IMR-90 (cell line): ENCODE data around the gene ZNF407. TPM values are rescaled to one million over a fixed set of nuclear protein-coding genes. Genes with fewer than 3 reads are reported as not detected.

Source experiments
- ATAC-seq: fragments of 200-7000 bp; cut with Tn5 transposase; 2 replicates; pipeline ENCODE4 v1.9.1; 2020; ENCODE audit warnings: low read depth, mild to moderate bottlenecking, moderate library complexity
- BruUV-seq: library from RNA; stranded (reverse); fragments of 400-500 nt; replicated peaks from 2 replicates; lab custom pipeline; 2021; lab: Mats Ljungman, UMichigan
- CTCF ChIA-PET: fragments of 300-600 bp; formaldehyde crosslinking; extraction: SDS; loops from one replicate; lab custom pipeline; 2021; ENCODE audit warnings: antibody characterized with exemption; lab: Yijun Ruan, JAX
- POLR2A ChIA-PET: fragments of 300-600 bp; sonication (Branson Sonifier 250); formaldehyde crosslinking; loops from one replicate; lab custom pipeline; 2022; ENCODE audit warnings: antibody characterized with exemption; ENCODE audit not compliant: unreplicated experiment; lab: Charles Lee
- DNase-seq: peaks from one replicate; pipeline ENCODE4 v3.0.0; 2013
- H2AFZ ChIP-seq: replicated peaks from 2 replicates; pipeline ENCODE3; 2013; ENCODE audit warnings: low read length, mild to moderate bottlenecking; ENCODE audit not compliant: poor library complexity
- H2AK5ac ChIP-seq: 2 replicates; pipeline ENCODE4 v1.6.1; 2013; ENCODE audit warnings: low read depth, low read length, inconsistent platforms
- H2AK9ac ChIP-seq: replicated peaks from 2 replicates; pipeline ENCODE3; 2013; ENCODE audit warnings: mild to moderate bottlenecking, low read depth, low read length, moderate library complexity; ENCODE audit not compliant: poor library complexity
- H2BK120ac ChIP-seq: 2 replicates; pipeline ENCODE4 v1.6.1; 2013; ENCODE audit warnings: low read depth, low read length, inconsistent platforms
- H2BK15ac ChIP-seq: 3 replicates; pipeline ENCODE4 v1.6.1; 2013; ENCODE audit warnings: low read depth, low read length, inconsistent platforms
- H2BK20ac ChIP-seq: 2 replicates; pipeline ENCODE4 v1.6.1; 2013; ENCODE audit warnings: low read depth, mild to moderate bottlenecking, inconsistent platforms, low read length, moderate library complexity
- H2BK5ac ChIP-seq: 2 replicates; pipeline ENCODE4 v1.6.1; 2013; ENCODE audit warnings: mild to moderate bottlenecking, low read depth, low read length, inconsistent platforms; ENCODE audit not compliant: poor library complexity, severe bottlenecking
- H3K14ac ChIP-seq: replicated peaks from 2 replicates; pipeline ENCODE4 v1.6.1; 2013; ENCODE audit warnings: low read depth, low read length, inconsistent platforms
- H3K18ac ChIP-seq: 2 replicates; pipeline ENCODE4 v1.6.1; 2013; ENCODE audit warnings: low read depth, low read length, control low read depth
- H3K23ac ChIP-seq: 2 replicates; pipeline ENCODE4 v1.6.1; 2013; ENCODE audit warnings: low read depth, low read length, inconsistent platforms
- H3K27ac ChIP-seq: 2 replicates; pipeline ENCODE4 v1.5.1; 2013; ENCODE audit warnings: mild to moderate bottlenecking, control low read depth, low read length; ENCODE audit not compliant: insufficient read depth
- H3K27me3 ChIP-seq: 2 replicates; pipeline ENCODE4 v1.6.1; 2013; ENCODE audit warnings: low read length; ENCODE audit not compliant: control insufficient read depth, insufficient read depth
- H3K36me3 ChIP-seq: 2 replicates; pipeline ENCODE4 v1.6.1; 2013; ENCODE audit warnings: low read length, mixed read lengths; ENCODE audit not compliant: control insufficient read depth, insufficient read depth
- H3K4ac ChIP-seq: 2 replicates; pipeline ENCODE4 v1.6.1; 2013; ENCODE audit warnings: low read depth, low read length, inconsistent platforms
- H3K4me1 ChIP-seq: 2 replicates; pipeline ENCODE4 v1.6.1; 2013; ENCODE audit warnings: low read length, mixed read lengths; ENCODE audit not compliant: control insufficient read depth, insufficient read depth
- H3K4me2 ChIP-seq: 2 replicates; pipeline ENCODE4 v1.6.1; 2013; ENCODE audit warnings: low read depth, mild to moderate bottlenecking, control low read depth, low read length, moderate library complexity
- H3K4me3 ChIP-seq: 2 replicates; pipeline ENCODE4 v1.5.1; 2013; ENCODE audit warnings: low read depth, mild to moderate bottlenecking, control low read depth, low read length, moderate library complexity; ENCODE audit not compliant: insufficient read depth
- H3K56ac ChIP-seq: 2 replicates; pipeline ENCODE4 v1.6.1; 2013; ENCODE audit warnings: low read length, inconsistent platforms; ENCODE audit not compliant: insufficient read depth; ENCODE audit errors: extremely low read depth
- H3K79me1 ChIP-seq, 2 experiments: 2 replicates each; pipeline ENCODE4 v1.6.1; 2013; ENCODE audit warnings: low read length in 2 of 2, inconsistent platforms in 1 of 2, low read depth in 1 of 2
- H3K9ac ChIP-seq: 2 replicates; pipeline ENCODE4 v1.6.1; 2013; ENCODE audit warnings: low read depth, low read length, control low read depth
- H3K9me1 ChIP-seq: 2 replicates; pipeline ENCODE4 v1.6.1; 2013; ENCODE audit warnings: low read length, inconsistent platforms; ENCODE audit not compliant: insufficient read depth
- H3K9me3 ChIP-seq: 2 replicates; pipeline ENCODE4 v1.6.1; 2013; ENCODE audit warnings: low read length; ENCODE audit not compliant: control insufficient read depth, insufficient read depth
- H4K20me1 ChIP-seq: 2 replicates; pipeline ENCODE4 v1.6.1; 2013; ENCODE audit warnings: low read length, inconsistent platforms; ENCODE audit not compliant: insufficient read depth
- H4K5ac ChIP-seq: 2 replicates; pipeline ENCODE4 v1.6.1; 2013; ENCODE audit warnings: mild to moderate bottlenecking, low read depth, low read length, control low read depth
- H4K8ac ChIP-seq, 2 experiments: 2 replicates each; pipeline ENCODE4 v1.6.1; 2013; ENCODE audit warnings: low read depth in 2 of 2, low read length in 2 of 2, control low read depth in 1 of 2, inconsistent platforms in 1 of 2
- H4K91ac ChIP-seq: 2 replicates; pipeline ENCODE4 v1.6.1; 2013; ENCODE audit warnings: low read depth, low read length, inconsistent platforms; ENCODE audit not compliant: insufficient read depth
- BHLHE40 ChIP-seq: fragments of 150-350 bp; IDR thresholded peaks from 2 replicates; pipeline ENCODE4 v1.6.1; 2016; ENCODE audit warnings: mild to moderate bottlenecking, low read depth, low read length
- CEBPB ChIP-seq: IDR thresholded peaks from 2 replicates; pipeline ENCODE4 v1.6.1; 2012; ENCODE audit warnings: low read depth, low read length, improper control_type of control experiment
- CTCF ChIP-seq: conservative IDR thresholded peaks from 2 replicates; pipeline ENCODE4 v1.5.1; 2012; ENCODE audit warnings: mild to moderate bottlenecking, low read depth, low read length, improper control_type of control experiment
- FOS ChIP-seq: fragments of 150-350 bp; IDR thresholded peaks from 2 replicates; pipeline ENCODE4 v1.6.1; 2016; ENCODE audit warnings: low read depth, low read length
- MAFK ChIP-seq: IDR thresholded peaks from 2 replicates; pipeline ENCODE4 v1.6.1; 2012; ENCODE audit warnings: low read depth, low read length, improper control_type of control experiment
- MAZ ChIP-seq: IDR thresholded peaks from 2 replicates; pipeline ENCODE4 v1.6.1; 2012; ENCODE audit warnings: low read depth, mild to moderate bottlenecking, low read length, improper control_type of control experiment, moderate library complexity, borderline replicate concordance
- MXI1 ChIP-seq: IDR thresholded peaks from 2 replicates; pipeline ENCODE4 v1.6.1; 2012; ENCODE audit warnings: low read depth, mild to moderate bottlenecking, low read length, moderate library complexity, borderline replicate concordance
- NFE2L2 ChIP-seq: fragments of 150-350 bp; IDR thresholded peaks from 2 replicates; pipeline ENCODE4 v1.6.1; 2016; ENCODE audit warnings: low read depth, mild to moderate bottlenecking, low read length
- POLR2A ChIP-seq: IDR thresholded peaks from 2 replicates; pipeline ENCODE4 v1.6.1; 2012; ENCODE audit warnings: mild to moderate bottlenecking, low read depth, low read length
- RAD21 ChIP-seq: IDR thresholded peaks from 2 replicates; pipeline ENCODE4 v1.6.1; 2012; ENCODE audit warnings: low read length, improper control_type of control experiment
- RCOR1 ChIP-seq: IDR thresholded peaks from 2 replicates; pipeline ENCODE4 v1.6.1; 2012; ENCODE audit warnings: mild to moderate bottlenecking, low read length, improper control_type of control experiment; ENCODE audit not compliant: insufficient replicate concordance
- RFX5 ChIP-seq: IDR thresholded peaks from 2 replicates; pipeline ENCODE4 v1.8.0; 2012; ENCODE audit warnings: low read depth, mild to moderate bottlenecking, low read length, moderate library complexity
- SMC3 ChIP-seq: fragments of 150-350 bp; IDR thresholded peaks from 2 replicates; pipeline ENCODE4 v1.6.1; 2016; ENCODE audit warnings: low read depth, mild to moderate bottlenecking, antibody characterized with exemption, low read length, moderate library complexity
- WGBS, 2 experiments: methylation state at CpG; one replicate each; pipeline versions ENCODE4 v1.1.5 to v1.1.7; 2013; ENCODE audit warnings: missing lambda C conversion rate in 2 of 2; ENCODE audit not compliant: insufficient read length in 1 of 2; ENCODE audit errors: extremely low coverage in 2 of 2; 5-methylcytosine and 5-hydroxymethylcytosine counted together
- dilution Hi-C: fragments of 300-500 bp; cut with HindIII; formaldehyde crosslinking; loops from one replicate; pipeline ENCODE4 v1.14.3; 2018; ENCODE audit warnings: low sequenced_read_pairs; ENCODE audit not compliant: unreplicated experiment
- in situ Hi-C: fragments of 300-500 bp; cut with MboI; formaldehyde crosslinking; loops from 3 replicates; pipeline ENCODE4 v1.14.3; 2019; ENCODE audit warnings: low sequenced_read_pairs, inconsistent platforms, mixed read lengths
- intact Hi-C: fragments of 100-400 bp; cut with micrococcal nuclease; formaldehyde crosslinking; loops from 2 replicates; pipeline ENCODE4 v1.10.0; 2022
- polyA plus RNA-seq, 3 experiments: library from polyadenylated mRNA; depleted of rRNA; stranded (reverse); fragments of >200 nt; gene quantifications; 2 replicates each; pipeline ENCODE4 v1.2.3, GENCODE V29; 2012; ENCODE audit warnings: low replicate concordance in 1 of 3
- total RNA-seq: library from RNA; depleted of rRNA; stranded (reverse); fragments of >200 nt; gene quantifications from 2 replicates; pipeline ENCODE4 v1.2.3, GENCODE V29; 2012
- TF ChIP-seq, protein P1 (sequence below): fragments of 150-350 bp; IDR thresholded peaks from 2 replicates; pipeline ENCODE4 v1.6.1; 2016; ENCODE audit warnings: low read depth, mild to moderate bottlenecking, low read length, moderate library complexity, borderline replicate concordance

The ZNF407 gene
- total and polyA plus RNA-seq, 2 of the 4 experiments (the other 2 are of a cell fraction), result 3.1 to 20.1 TPM

DNA sequence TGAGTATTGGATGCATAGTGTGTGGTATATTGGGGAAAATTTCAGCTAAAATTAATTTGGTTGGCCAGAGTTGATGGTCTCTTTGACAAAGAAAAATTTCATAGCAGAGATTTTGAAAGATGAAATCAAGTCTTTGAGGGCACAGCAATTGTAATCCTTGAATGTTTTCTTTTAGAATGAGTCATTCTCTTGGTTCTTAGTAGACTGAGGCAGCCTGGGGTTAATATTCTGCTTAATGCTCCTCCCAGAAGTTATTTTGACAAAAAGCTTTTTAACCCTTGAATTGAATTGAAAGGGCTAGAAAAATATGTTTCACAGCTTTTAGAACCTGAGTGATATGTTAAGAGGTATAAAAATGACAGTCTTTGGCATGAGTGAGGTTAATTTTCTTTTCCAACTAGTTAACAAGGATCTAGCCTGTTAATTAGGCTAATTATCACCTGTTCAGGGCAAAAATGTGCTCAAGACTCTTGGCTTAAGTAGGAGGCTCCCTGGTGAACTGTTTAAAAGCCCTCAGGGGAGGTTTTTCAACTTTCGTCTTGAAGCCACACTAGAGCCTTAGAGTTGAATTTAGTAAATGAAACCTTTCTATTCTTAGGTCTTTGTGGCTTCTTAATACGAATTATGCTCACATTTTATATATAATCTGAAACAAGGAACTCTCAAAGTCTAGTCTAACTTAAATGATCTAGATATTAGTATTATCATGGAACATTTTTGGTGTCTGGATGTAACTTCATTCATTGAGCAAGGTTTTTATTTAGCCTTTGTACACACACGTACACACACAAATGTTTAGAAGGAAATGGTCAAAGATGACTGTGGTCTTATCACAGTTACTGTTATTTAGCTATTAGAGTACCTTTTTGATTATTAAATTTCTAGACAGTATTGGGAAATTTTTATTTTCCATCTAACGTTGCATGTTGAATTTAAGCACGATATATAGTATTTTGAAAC is 272.5 kb downstream of the ZNF407 start (continued):
- TF ChIP-seq MXI1 (no peak), MAFK (no peak)

DNA sequence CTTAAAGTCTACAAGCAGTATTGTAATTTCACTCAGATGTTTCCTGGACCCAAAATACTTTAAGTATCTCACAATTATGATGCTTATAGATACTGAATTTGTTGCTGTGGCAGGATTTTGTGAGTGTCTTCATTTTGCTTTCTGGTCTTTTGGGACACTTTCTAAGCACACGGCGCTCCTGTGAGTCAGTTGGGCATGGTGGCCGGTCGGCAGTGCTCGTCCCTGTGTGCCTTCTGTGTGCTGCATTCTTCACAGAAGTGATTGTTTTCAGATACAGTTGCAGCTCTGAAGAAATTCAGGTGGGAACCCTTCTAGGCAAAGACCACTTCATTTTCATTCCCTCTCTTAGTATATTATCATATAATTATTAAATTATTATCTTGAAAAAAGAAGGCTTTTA is 273.3 kb downstream of the ZNF407 start:
- no TSS peak for BruUV-seq
- CTCF ChIA-PET, result no interaction called here
- no peak overlapping the region for H2BK15ac ChIP-seq
- H4K91ac ChIP-seq, result no peak overlapping the region
- H2BK120ac ChIP-seq, result no peak overlapping the region
- dilution Hi-C loops (no loop called here), in situ Hi-C loops (no loop called here), intact Hi-C loops (no loop called here)
- H2BK20ac ChIP-seq, result no peak overlapping the region
- no peak overlapping the region for H4K8ac ChIP-seq
- no peak overlapping the region for H3K9ac ChIP-seq
- WGBS, 2 experiments, result no CpG with 5 or more reads among the region's 5 CpGs
- no peak overlapping the region for H3K14ac ChIP-seq
- H2AK9ac ChIP-seq, result no peak overlapping the region
- DNase-seq (no peak), ATAC-seq (no peak)
- no peaks in the 10 kb centered on the region for H3K36me3 ChIP-seq
- H3K27me3 ChIP-seq, result no peaks in the 10 kb centered on the region
- no peaks in the 10 kb centered on the region for H3K9me3 ChIP-seq
- POLR2A ChIA-PET, result no interaction called here
- H4K20me1 ChIP-seq, result no peaks in the 10 kb centered on the region
- H3K27ac ChIP-seq, result no peak overlapping the region
- H3K79me1 ChIP-seq, result no peaks in the 10 kb centered on the region; a peak in 1 of 4 replicates
- no peak overlapping the region for H2AFZ ChIP-seq
- no peak overlapping the region for H3K4me3 ChIP-seq
- H2BK5ac ChIP-seq, result no peak overlapping the region
- no peak overlapping the region for H3K4ac ChIP-seq
- H3K56ac ChIP-seq, result no peak overlapping the region
- H3K9me1 ChIP-seq, result peaks cover 3% of the 10 kb centered on the region; the same call in 1 of the 2 replicates
- peaks cover 4% of the 10 kb centered on the region for H3K4me1 ChIP-seq
- no peak overlapping the region for H3K18ac ChIP-seq
- H3K4me2 ChIP-seq, result no peak overlapping the region
- no peak overlapping the region for H2AK5ac ChIP-seq
- no peak overlapping the region for H4K5ac ChIP-seq
- no peak overlapping the region for H3K23ac ChIP-seq
- no peak for TF ChIP-seq CTCF
- no peak for TF ChIP-seq POLR2A
- no peak for TF ChIP-seq SMC3
- TF ChIP-seq, protein P1, sequence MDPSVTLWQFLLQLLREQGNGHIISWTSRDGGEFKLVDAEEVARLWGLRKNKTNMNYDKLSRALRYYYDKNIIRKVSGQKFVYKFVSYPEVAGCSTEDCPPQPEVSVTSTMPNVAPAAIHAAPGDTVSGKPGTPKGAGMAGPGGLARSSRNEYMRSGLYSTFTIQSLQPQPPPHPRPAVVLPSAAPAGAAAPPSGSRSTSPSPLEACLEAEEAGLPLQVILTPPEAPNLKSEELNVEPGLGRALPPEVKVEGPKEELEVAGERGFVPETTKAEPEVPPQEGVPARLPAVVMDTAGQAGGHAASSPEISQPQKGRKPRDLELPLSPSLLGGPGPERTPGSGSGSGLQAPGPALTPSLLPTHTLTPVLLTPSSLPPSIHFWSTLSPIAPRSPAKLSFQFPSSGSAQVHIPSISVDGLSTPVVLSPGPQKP, result no peak
- no peak for TF ChIP-seq MAFK
- TF ChIP-seq RCOR1, result no peak
- TF ChIP-seq RAD21, result no peak
- no peak for TF ChIP-seq NFE2L2
- no peak for TF ChIP-seq BHLHE40
- TF ChIP-seq CEBPB, result no peak
- no peak for TF ChIP-seq MAZ
- no peak for TF ChIP-seq RFX5
- no peak for TF ChIP-seq FOS
- no peak for TF ChIP-seq MXI1
